Tibial nerve (tissue), 3 donors: ENCODE data around the gene LINC00305.

Source experiments
- POLR2A ChIP-seq, 2 donors: fragments of 450-650 bp; IDR thresholded peaks; one replicate each; pipeline ENCODE4 v1.6.1; 2017; ENCODE audit warnings: antibody characterized with exemption in 2 of 2, mild to moderate bottlenecking in 2 of 2, moderate library complexity in 2 of 2
- TF ChIP-seq, protein P1 (sequence below), 5 experiments: fragments of 200-600 bp in 3 of 5; fragments of 450-650 bp in 2 of 5; sonication (generic) in 3 of 5; IDR thresholded peaks; one replicate each; pipeline ENCODE4 v1.5.1; 2016 to 2019; ENCODE audit warnings: antibody characterized with exemption in 5 of 5, mild to moderate bottlenecking in 3 of 5, moderate library complexity in 2 of 5

DNA sequence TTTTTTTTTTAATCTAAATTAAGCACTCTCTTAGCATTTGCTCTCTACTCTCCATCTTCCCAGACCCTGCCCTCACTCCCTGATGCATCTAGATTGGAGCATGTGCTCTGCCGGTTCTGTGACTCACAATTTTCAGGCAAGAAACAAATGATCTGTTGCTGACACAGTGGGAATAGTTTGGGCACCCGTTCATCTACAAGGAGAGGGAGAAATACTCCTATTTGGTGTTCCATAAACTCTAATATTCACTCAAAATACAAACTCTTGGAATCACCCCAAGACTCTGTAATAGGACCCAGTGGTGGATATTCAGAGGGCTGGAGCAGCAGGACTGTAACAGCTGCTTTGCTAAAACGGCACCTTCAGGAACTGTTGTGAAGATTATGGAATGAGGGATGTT, 37.1 kb upstream of the LINC00305 start:
- TF ChIP-seq, protein P1, sequence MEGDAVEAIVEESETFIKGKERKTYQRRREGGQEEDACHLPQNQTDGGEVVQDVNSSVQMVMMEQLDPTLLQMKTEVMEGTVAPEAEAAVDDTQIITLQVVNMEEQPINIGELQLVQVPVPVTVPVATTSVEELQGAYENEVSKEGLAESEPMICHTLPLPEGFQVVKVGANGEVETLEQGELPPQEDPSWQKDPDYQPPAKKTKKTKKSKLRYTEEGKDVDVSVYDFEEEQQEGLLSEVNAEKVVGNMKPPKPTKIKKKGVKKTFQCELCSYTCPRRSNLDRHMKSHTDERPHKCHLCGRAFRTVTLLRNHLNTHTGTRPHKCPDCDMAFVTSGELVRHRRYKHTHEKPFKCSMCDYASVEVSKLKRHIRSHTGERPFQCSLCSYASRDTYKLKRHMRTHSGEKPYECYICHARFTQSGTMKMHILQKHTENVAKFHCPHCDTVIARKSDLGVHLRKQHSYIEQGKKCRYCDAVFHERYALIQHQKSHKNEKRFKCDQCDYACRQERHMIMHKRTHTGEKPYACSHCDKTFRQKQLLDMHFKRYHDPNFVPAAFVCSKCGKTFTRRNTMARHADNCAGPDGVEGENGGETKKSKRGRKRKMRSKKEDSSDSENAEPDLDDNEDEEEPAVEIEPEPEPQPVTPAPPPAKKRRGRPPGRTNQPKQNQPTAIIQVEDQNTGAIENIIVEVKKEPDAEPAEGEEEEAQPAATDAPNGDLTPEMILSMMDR (IDR thresholded peaks at IDR 0.05), result no peak
- TF ChIP-seq POLR2A (IDR thresholded peaks at IDR 0.05), result no peak
